ENCODE results near the gene RNF8.
"Not testable (repeated sequence)": the region's sequence is repeated elsewhere in the genome, so short reads cannot be mapped to it uniquely, and the experiment has no call there.

RNF8 gene

DNA sequence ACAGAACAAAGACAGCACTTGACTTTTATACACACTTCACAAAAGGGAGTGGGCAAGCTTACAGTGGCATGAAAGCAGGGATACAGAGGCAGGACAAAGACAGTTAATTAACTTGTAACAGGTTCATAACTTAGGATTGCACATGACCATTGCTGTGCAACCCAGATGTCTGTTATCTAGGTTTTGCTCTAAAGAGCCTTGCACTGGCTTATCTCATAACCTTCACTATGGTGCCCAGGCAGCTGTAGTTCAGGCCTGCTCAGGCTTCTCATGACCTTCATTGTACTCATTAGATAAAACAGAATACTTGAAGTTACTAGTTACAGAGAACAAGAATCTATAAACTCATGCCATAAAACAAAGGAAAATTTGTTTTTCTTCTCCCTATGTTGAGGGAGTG lies 47.9 kb downstream of the RNF8 start:
- peak; percentile 92 for DNase-seq

DNA sequence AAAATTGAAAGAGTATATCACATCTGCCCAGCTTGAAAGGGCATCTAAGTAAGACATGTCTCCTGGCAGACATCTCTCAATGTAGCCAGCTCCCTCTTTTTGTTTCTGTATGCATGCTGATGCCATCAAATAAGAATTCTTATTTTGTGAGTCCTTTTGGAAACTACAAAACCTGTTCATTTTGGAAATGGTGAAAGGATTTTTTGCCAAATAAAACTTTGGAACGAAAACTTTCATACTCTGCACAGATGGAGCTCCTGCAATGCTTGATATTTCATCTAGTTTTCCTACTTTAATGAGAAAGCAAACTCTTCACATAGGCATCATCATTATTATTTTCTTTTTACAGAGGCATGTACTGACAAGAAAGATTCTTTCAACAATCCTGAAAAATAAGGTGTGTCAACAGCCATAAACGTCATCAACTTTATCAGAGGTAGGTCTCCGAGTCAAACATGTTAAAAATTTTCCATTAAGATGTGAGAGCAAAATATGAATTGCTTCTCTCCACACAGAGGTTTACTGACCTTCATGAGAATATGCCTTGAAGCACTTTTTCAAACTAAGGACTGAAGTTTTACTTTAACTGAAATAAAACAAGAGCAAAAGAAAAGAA lies 53.1 kb downstream of the RNF8 start:
- no peak for DNase-seq

DNA sequence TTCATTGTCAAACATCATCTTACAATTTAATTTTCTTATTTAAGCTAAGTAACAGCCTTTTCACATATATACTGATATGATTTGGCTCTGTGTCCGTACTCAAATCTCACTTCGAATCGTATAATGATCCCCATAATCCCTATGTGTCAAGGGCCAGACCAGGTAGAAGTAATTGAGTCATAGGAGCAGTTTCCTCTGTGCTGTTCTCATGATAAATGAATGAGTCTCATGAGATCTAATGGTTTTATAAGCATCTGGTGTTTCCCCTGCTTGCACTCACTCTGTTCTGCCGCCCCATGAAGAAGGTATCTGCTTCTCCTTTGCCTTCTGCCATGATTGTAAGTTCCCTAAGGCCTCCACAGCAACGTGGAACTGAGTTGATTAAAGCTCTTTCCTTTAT lies 54.2 kb downstream of the RNF8 start:
- DNase-seq, result no peak

DNA sequence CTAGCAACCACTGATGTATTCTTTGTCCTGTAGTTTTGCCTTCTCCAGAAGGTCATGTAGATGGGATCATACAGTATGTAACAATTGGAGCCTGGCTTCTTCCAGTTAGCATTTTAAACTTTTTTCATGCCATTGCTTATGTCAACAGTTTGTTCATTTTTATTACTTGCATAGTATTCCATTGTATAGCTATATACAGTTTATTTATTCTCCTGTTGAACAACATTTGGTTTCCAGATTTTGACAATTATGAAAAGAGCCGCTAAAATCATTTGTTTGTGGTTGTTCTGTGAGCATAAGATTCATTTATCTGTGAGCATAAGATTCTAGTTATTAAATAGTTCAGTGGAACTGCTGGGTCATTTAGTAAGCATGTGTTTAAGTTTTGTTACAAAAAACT lies 55.7 kb downstream of the RNF8 start:
- DNase-seq, result no peak

DNA sequence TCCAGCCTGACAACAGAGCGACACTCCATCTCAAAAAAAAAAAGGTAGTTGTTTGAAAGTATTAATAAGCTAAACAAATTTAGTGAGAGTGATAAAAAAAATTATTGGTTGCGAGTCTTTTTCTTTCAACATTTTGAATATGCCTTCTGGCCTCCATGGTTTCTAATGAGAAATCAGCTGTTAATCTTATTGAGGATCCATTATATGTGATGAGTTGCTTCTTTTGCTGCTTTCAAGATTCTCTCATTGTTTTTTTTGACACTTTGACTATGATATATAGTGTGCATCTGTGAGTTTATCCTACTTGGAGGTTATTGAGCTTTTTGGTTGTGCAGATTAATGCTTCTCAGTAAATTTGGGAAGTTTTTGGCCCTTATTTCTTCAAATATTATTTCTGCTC lies 63.6 kb downstream of the RNF8 start:
- DNase-seq, result no peak

DNA sequence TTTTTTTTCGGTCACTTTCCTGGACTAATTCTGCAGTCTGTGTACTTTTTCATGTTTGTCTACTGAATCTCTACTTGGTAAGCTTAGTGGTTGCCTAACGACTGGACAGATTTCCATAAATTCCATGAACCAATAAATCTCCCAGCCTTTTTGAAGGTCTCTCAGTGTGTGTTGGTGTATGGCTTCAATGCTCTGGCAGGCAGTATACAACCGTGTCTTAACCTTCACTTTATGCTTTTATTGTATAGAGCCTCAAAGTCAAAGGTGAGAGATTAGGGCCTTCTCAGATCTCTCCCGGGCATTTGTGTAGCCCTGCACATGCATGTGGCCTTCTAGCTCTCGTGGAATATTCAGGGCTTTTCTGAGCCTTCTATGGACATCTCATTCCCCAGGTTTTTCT lies 64.9 kb downstream of the RNF8 start:
- DNase-seq, result no peak

DNA sequence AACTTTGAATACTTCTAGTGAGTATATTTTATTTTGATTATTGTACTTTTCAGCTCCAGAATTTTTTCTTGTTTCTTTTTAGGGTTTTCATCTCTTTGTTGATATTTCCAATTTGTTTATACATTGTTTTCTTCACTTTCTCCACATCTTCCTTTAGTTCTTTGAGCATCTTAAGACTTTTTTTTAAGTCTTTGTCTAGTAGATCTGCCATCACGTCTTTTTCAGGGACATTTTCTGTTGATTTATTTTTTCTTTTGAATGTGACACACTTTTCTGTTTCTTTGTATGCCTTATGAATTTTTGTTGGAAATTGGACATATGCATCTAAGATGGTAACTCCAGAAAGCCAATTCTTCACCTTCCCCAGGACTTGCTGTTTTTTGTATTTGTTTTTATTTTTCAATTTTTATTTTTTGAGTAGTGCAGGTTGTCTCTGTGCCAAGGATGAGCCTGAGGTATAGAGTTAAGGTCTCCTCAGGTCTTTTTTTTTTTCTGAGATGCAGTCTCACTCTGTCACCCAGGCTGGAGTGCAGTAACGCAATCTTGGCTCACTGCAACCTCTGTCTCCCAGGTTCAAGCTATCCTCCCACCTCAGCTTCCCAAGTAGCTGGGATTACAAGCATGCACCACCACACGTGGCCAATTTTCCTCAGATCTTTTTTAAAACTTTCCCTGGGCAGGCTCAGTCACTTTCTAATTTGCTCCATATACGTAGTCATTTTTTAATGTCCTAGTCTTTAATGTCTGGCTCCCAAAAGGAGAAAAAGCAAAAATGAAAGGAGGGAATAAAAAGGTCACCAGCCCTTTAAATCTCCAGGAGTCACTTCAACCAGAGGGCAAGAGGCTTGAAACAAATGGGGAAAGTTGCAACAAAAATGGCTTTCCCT lies 72.5 kb downstream of the RNF8 start:
- DNase-seq, result no peak

DNA sequence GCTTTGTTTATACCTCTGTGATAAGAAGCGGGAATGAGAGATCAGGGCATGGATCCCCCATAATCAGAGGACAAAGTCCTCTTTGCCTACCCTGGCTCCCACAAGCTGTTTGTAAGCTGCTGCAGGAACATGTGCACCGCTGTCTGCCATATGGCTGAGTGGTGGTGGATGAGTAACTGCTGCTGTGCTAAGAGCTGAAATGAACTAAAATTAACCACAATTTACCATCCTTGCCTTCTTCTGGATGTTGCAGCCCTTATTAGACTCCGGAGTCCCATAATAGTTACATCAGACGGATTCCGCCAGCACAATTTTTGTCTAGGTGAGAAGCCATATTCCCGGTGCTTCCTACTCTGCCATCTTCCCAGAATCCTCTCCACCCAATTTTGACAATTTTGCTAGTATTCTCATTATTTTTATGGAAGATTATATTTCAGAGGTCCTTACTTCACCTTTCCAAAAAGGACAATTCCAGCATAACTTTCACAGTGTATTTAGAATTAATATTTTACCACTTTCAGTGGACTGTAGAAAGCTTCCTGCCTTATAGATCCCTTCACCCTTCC lies 73.2 kb downstream of the RNF8 start:
- no peak for DNase-seq

DNA sequence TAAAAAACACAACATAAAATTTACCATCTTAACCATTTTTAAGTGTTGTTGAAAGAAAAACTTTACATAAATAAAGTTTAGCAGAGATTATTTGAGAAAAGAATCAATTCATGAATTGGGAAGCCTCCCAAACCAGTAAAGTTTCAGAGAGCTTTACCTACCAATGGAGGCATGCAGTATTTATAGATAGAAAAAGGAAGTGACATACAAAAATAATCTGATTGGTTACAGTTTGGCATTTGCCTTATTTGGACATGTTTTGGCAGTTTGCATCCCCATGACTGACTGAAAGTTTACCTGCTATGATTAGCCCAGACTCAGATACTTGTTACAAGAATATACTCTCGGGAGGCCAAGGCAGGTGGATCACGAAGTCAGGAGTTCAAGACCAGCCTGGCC lies 75.6 kb downstream of the RNF8 start:
- DNase-seq, result no peak

DNA sequence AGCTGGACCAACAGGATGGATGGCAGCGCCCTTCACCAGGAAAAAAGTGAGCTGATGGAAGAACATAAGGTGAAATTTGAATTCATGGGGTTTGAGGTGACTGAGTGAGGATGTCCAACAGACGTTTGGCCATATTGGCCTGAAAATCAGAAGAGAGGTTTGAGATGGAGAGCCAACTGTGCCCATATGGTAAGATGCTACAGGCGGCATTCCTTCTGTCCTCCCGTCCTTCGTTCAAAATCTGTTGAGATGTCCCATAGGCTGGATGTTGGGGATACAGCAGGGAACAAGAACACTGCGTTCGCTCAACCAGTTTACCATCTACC lies 78.8 kb downstream of the RNF8 start:
- no peak for DNase-seq

DNA sequence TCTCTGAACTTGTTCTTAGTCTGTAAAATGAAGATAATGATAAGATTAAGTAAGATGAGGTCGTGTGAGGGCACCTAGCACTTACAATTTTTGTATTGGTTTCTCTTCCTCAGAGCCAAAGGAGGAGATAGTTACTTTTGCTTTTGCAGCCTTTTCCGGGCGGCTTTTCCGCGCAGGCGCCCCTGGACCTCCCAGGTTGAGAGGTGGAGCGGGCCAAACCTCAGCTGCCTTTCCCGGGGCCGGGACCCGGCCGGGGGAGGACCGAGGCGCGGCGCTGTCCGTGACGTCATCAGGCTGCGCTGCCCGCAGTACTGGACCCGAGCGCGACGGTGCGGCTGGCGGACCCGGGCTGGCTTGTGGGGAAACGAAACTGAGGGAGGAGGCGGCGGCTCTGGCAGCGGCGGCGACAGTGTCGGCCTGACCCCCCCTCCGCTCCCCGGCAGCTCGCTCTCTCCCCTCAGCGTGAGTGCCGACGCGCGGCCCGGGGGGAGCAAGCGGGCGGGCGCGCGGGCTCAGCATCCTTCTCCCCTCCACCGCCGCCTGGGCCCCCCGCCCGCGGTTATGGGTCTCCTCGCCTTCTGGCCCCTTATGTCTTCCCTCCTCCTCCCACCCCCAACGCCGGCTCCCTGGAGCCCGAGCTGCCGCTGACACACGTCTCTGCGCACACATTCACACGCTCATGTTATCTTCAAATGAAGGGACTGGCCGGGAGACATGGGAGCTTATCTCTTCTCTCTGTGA lies 79.3 kb downstream of the RNF8 start, which contains the start of gene CMTR1:
Gene CMTR1 (plus strand): TSS at position 306 of the 741 bp plus-strand sequence. CDS start 2,409 bp downstream, outside the sequence.
- peak; percentile 88 for DNase-seq

DNA sequence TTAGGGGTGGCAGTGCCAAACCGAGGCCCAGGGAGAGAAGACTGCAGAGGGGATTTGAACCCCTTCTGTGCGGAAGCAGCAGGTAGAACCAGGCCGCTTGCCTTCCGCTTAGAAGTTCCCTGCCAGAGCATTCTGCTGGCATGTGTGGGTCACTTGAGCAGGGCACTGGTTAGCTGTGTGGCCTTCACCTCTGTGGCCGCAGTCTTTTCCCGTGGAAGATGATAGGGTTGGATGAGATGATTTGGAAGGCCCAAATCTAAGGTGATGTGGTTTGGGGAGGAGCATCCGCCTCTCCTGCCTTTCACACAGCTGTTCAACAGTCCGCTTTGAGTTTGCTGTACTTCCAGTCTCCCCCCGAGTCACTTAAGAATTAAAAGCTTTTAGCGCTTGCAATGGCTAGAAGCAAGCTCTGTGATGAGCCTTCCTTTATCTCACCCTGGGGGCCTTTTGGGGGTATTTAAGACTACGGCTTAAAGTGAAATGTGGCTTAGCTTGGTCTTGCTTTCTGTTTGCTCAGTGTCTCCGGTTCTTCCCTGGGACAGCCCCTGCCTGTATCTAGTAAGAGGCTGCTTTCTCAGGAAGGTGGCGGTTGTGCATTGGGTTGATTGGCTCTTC lies 80.0 kb downstream of the RNF8 start:
- peak; percentile 17 for DNase-seq

DNA sequence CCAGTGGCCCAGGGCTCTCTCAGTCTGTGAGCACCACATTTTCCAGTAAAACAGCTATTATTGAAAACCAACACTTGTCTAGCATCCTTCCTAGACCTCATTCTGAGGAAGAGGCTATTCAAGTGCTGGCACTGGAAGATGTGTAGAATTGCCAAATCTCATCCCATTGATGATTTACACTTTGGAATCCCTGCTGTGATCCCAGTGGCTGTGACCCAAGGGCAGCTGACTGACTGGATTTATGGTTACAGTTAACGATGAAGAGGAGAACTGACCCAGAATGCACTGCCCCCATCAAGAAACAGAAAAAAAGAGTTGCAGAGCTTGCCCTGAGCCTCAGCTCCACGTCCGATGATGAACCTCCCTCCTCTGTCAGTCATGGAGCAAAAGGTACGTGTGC lies 81.6 kb downstream of the RNF8 start:
- no peak for DNase-seq

DNA sequence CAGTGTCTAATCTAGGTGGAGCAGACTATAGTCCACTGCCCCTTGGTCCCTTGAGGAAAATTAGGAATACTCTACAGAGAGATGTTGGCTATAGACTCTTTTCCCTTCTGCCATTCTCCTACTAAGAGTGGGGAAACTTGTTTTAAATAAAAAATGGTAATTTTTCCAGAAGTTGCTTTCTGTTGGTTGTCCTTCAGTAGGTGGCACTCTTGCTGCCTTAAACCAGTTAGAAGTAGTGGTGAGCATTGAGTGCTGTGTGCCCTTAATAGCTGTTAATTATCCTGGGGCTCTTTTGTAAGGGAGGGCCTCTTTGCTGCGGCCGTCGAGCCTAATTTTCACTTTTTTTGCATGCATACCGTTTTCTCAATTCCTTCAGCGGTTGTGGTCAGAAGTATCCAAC lies 82.0 kb downstream of the RNF8 start:
- peak; percentile 27 for DNase-seq

DNA sequence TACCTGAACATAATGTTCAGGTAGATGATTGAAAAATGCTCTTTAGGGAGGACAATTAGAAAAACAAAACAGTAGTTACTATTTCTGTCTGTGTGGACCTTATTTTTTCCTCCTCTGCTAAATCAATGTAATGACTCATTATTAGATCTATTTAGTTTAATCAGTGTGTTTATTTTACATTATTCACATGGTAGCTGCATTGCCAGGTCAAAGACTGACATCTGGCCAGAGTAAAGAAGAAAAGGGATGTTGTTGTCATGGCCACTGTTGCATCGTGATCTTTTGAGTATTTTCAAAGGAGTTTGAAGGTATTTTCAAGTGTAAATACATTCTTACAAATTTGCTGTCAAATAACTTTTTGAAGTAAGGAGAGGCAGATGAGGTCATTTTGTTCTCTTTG lies 85.1 kb downstream of the RNF8 start:
- DNase-seq, result no peak

DNA sequence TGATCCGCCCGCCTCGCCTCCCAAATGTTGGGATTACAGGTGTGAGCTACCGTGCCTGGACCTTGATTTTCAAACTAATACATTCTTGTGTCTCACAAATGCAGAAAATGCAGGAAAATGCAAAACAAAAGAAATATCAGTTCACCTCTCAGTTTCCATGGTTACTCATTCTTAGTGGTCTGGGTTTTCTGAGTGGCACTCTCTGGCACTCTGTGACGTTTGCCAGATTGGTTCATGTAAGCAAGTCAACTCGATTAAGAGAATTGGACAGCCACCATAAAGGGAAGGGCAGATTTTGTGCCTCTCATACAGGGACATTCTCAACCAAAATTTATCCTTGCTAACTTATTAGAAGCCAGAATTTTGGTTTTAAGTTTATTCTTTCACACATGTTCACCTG lies 87.9 kb downstream of the RNF8 start:
- no peak for DNase-seq

DNA sequence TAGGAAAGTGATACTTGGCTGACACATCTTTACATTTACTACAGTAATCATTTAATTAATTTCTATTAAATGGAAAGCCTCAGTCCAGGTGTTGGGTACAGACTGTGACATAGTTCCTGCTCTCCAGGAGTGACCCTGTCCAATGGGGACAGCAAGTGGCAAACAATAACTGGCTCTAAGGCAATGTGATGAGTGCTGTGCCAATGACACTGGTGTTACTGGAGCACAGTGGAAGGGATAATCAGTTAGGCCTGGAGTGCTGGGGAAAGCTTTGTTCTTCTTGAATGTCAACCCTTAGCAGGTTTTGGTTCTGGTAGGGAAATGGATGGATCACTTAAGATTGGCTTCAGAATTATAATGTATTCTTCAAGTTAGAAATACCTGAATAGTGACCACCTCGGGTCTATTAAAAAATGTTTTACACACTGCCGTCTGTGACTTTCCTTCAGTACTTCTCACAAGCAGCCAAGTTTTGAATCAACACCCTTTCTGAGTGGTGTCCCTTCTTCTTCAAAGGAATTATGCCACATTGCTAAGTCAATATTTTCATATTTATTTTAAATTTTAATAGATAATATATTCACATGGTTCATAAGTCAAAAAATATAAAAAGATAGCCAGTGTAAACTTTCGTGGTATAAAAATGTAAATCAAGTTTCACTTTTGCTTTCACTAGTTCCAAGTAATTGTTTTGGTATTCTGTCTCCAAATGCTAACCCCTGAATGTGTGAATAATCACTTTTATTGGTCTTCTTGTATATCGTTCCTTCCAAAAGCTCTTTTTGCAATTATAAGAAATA lies 88.8 kb downstream of the RNF8 start:
- no peak for DNase-seq

DNA sequence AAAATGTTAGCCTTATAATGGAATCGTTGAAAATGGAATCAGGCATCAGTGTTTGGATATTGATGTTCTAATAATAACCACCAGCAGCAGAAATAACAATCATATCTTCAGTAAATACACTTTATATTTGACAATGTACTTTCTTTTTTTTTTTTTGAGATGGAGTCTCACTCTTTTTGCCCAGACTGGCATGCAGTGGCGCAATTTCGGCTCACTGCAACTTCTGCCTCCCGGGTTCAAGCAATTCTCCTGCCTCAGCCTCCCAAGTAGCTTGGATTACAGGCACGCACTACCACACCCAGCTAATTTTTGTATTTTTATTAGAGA lies 89.4 kb downstream of the RNF8 start:
- DNase-seq, result not testable (repeated sequence)
